IPS-11a (cell line): ENCODE results near the gene EPB41L4A.

ENCODE experiments used
- H3K4me3 ChIP-seq: one replicate; pipeline ENCODE4 v1.5.1; 2013; ENCODE audit warnings: low read depth, low read length, control low read depth

The EPB41L4A gene

GRCh38 chr5:112119969-112120368 lies 299.1 kb downstream of the EPB41L4A start:
- no peak overlapping the region for H3K4me3 ChIP-seq

DNA sequence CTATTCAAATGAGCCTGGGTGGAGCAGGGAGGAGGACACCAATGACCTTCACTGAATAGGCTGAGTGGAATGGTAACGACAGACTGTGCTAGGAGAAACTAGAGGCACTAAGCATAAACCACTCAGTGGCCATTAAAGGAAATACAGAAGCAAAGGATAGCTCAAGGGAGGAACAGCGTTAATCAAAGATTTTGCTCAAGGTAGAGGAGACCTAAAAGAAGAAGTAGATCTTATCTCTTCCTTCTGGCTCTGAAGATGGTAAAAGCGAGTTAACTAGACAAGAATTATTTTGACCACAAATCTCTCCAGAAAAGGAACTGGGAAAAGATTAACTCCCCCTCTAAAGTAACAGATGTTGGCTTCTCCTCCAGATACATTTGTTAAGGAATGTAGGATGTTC lies 299.6 kb downstream of the EPB41L4A start:
- H3K4me3 ChIP-seq, result no peak overlapping the region

GRCh38 chr5:112117551-112117950 lies 301.5 kb downstream of the EPB41L4A start:
- no peak overlapping the region for H3K4me3 ChIP-seq

GRCh38 chr5:112116371-112116770 lies 302.7 kb downstream of the EPB41L4A start:
- H3K4me3 ChIP-seq, result no peak overlapping the region

GRCh38 chr5:112113565-112113964 lies 305.5 kb downstream of the EPB41L4A start:
- no peak overlapping the region for H3K4me3 ChIP-seq
